C4-2B (cell line): ENCODE results near the gene NCAN.

ENCODE experiments used
- CTCF ChIP-seq: fragments of 450-650 bp; conservative IDR thresholded peaks from 2 replicates; pipeline ENCODE4 v1.5.1; 2017; ENCODE audit warnings: mild to moderate bottlenecking
- ZFX ChIP-seq: fragments of 450-650 bp; IDR thresholded peaks from 2 replicates; pipeline ENCODE4 v1.6.1; 2017

GRCh38 chr19:19268453-19269385 lies 57.0 kb downstream of the NCAN start:
- TF ChIP-seq ZFX: no peak
- no peak for TF ChIP-seq CTCF
